HG03575 (cell line): ENCODE results near the gene HMOX2.

Experiments used
- ATAC-seq: cut with Tn5 transposase; IDR thresholded peaks from one replicate; pipeline ENCODE4 v1.9.1; 2021; ENCODE audit not compliant: unreplicated experiment, insufficient number of reproducible peaks, low FRiP score; ENCODE audit errors: extremely low read depth

HMOX2 gene

GRCh38 chr16:4461250-4462085 lies 14.7 kb upstream of the HMOX2 start:
- no peak for ATAC-seq

- ATAC-seq: no peak
These were observed 12.6 kb upstream of the HMOX2 start for GRCh38 chr16:4463522-4464163.

- ATAC-seq: no peak
These were observed 10.0 kb upstream of the HMOX2 start for GRCh38 chr16:4465977-4466779.

GRCh38 chr16:4467916-4468315 lies 8.3 kb upstream of the HMOX2 start:
- ATAC-seq: no peak

- no peak for ATAC-seq
These were observed 7.2 kb upstream of the HMOX2 start for GRCh38 chr16:4468972-4469371.

GRCh38 chr16:4471869-4472268 lies 4.3 kb upstream of the HMOX2 start:
- ATAC-seq: no peak

- no peak for ATAC-seq
These were observed 3.3 kb upstream of the HMOX2 start for GRCh38 chr16:4472880-4473279.

GRCh38 chr16:4474192-4474961 lies 1.8 kb upstream of the HMOX2 start, which contains the start of gene NMRAL1:
Gene NMRAL1, minus strand, starts transcription at chr16:4474625. Its CDS starts 493 bp downstream, at chr16:4474132.
- ATAC-seq: no peak

GRCh38 chr16:4477966-4478365 lies 1.8 kb downstream of the HMOX2 start:
- no peak for ATAC-seq

GRCh38 chr16:4481526-4481925 lies 5.3 kb downstream of the HMOX2 start:
- no peak for ATAC-seq

GRCh38 chr16:4481963-4482362 lies 5.8 kb downstream of the HMOX2 start:
- ATAC-seq: no peak

GRCh38 chr16:4486126-4486893 lies 10.1 kb downstream of the HMOX2 start:
- no peak for ATAC-seq

- no peak for ATAC-seq
These were observed 11.8 kb downstream of the HMOX2 start for GRCh38 chr16:4487955-4488498.

GRCh38 chr16:4488499-4488967 lies 12.3 kb downstream of the HMOX2 start:
- no peak for ATAC-seq

GRCh38 chr16:4489030-4489429 lies 12.8 kb downstream of the HMOX2 start:
- no peak for ATAC-seq

GRCh38 chr16:4491898-4492297 lies 15.7 kb downstream of the HMOX2 start:
- ATAC-seq: no peak

- no peak for ATAC-seq
These were observed 18.7 kb downstream of the HMOX2 start for GRCh38 chr16:4494746-4495490.
